ENCODE measurements around the gene CBX4.

The CBX4 gene

DNA sequence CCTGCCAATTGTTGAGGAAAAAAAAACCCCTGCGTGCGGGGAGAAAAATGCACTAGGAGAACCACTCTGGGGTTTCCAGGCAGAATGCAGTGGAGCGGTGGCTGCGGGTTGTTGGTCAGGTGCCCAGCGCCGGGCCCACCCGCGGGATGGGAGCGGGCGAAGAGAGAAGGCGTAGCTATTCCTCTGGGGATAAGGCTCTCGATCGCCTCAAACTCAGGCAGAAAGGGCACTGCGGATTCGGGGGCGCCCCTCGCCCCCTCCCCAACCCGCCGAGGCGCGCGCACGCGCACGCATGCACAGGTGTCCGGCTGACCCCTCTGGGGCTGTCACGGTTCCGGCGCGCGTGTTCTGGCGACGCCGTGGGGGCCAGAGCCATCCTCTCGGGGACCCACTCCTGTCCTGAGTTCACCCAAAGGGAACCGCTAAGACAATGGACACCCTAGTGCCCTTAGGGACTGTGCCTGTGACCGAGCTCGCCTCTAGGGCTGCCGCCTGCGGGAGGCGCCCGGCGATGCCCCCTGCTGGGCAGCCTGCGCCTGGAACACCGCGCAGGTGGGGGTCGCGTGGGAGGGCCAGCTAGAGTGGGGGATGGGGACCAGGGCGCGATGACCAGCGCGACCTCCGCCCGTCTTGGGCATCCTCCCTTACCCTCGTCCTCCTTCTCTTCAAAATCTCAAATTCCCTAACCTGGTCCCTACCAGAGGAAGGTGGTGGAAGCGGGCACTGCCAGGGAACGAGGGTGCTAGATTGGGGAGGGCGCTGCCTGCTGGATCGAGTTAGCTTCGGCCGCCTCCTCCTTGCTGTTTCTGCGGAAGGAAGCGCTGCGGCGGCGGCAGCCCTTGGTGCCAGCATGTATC, 28.0 kb downstream of the CBX4 start (continued):
- TF ChIP-seq ZNF214 (tag by site-specific recombination; IDR thresholded peaks at IDR 0.05; ENCODE audit: borderline replicate concordance): no peak
- TF ChIP-seq ZNF24 (tag by site-specific recombination; IDR thresholded peaks at IDR 0.05): peak; percentile 62; the same call in 1 of the 2 replicates
- no peak for TF ChIP-seq ZNF707 (tag by site-specific recombination; IDR thresholded peaks at IDR 0.05)
- no peak for TF ChIP-seq ZNF677 (tag by site-specific recombination; IDR thresholded peaks at IDR 0.05)
- no peak for TF ChIP-seq ZNF623 (tag by site-specific recombination; IDR thresholded peaks at IDR 0.05)
- peak; percentile 74; the same call in 1 of the 2 replicates for TF ChIP-seq KLF8 (tag by site-specific recombination; IDR thresholded peaks at IDR 0.05)
- TF ChIP-seq ZFP37 (tag by site-specific recombination; IDR thresholded peaks at IDR 0.05): no peak; the same call in 1 of the 2 replicates
- peak; percentile 32; the same call in 1 of the 2 replicates for TF ChIP-seq PRDM1 (tag by site-specific recombination; IDR thresholded peaks at IDR 0.05)
- peak; percentile 96 for TF ChIP-seq ZFHX2 (tag by site-specific recombination; conservative IDR thresholded peaks at IDR 0.05)
- no peak for TF ChIP-seq ZNF585B (tag by site-specific recombination; IDR thresholded peaks at IDR 0.05)
- TF ChIP-seq KLF7 (tag by site-specific recombination; IDR thresholded peaks at IDR 0.05; ENCODE audit: borderline replicate concordance): peak; percentile 77; the same call in 1 of the 2 replicates
- TF ChIP-seq SCRT2 (tag by site-specific recombination; IDR thresholded peaks at IDR 0.05): peak; percentile 60
- TF ChIP-seq WT1 (tag by site-specific recombination; IDR thresholded peaks at IDR 0.05): peak; percentile 91
- TF ChIP-seq ZNF423 (tag by site-specific recombination; IDR thresholded peaks at IDR 0.05): peak; percentile 97
- TF ChIP-seq ZFP69B (tag by site-specific recombination; IDR thresholded peaks at IDR 0.05): peak; percentile 90
- TF ChIP-seq EGR2 (tag by site-specific recombination; IDR thresholded peaks at IDR 0.05; ENCODE audit: low read depth): peak; percentile 95
- TF ChIP-seq ZNF629 (tag by site-specific recombination; IDR thresholded peaks at IDR 0.05): peak; percentile 47
- TF ChIP-seq ZNF174 (tag by site-specific recombination; IDR thresholded peaks at IDR 0.05): no peak
- TF ChIP-seq ZNF140 (tag by site-specific recombination; IDR thresholded peaks at IDR 0.05): no peak
- TF ChIP-seq, protein P1, sequence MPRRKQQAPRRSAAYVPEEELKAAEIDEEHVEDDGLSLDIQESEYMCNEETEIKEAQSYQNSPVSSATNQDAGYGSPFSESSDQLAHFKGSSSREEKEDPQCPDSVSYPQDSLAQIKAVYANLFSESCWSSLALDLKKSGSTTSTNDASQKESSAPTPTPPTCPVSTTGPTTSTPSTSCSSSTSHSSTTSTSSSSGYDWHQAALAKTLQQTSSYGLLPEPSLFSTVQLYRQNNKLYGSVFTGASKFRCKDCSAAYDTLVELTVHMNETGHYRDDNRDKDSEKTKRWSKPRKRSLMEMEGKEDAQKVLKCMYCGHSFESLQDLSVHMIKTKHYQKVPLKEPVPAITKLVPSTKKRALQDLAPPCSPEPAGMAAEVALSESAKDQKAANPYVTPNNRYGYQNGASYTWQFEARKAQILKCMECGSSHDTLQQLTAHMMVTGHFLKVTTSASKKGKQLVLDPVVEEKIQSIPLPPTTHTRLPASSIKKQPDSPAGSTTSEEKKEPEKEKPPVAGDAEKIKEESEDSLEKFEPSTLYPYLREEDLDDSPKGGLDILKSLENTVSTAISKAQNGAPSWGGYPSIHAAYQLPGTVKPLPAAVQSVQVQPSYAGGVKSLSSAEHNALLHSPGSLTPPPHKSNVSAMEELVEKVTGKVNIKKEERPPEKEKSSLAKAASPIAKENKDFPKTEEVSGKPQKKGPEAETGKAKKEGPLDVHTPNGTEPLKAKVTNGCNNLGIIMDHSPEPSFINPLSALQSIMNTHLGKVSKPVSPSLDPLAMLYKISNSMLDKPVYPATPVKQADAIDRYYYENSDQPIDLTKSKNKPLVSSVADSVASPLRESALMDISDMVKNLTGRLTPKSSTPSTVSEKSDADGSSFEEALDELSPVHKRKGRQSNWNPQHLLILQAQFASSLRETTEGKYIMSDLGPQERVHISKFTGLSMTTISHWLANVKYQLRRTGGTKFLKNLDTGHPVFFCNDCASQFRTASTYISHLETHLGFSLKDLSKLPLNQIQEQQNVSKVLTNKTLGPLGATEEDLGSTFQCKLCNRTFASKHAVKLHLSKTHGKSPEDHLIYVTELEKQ (tag by site-specific recombination; IDR thresholded peaks at IDR 0.05; ENCODE audit: borderline replicate concordance): peak; percentile 32; the same call in 1 of the 2 replicates
- peak; percentile 94 for TF ChIP-seq ZEB2 (tag by site-specific recombination; IDR thresholded peaks at IDR 0.05)
- TF ChIP-seq, protein P2, sequence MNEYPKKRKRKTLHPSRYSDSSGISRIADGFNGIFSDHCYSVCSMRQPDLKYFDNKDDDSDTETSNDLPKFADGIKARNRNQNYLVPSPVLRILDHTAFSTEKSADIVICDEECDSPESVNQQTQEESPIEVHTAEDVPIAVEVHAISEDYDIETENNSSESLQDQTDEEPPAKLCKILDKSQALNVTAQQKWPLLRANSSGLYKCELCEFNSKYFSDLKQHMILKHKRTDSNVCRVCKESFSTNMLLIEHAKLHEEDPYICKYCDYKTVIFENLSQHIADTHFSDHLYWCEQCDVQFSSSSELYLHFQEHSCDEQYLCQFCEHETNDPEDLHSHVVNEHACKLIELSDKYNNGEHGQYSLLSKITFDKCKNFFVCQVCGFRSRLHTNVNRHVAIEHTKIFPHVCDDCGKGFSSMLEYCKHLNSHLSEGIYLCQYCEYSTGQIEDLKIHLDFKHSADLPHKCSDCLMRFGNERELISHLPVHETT (tag by site-specific recombination; IDR thresholded peaks at IDR 0.05): peak; percentile 55
- TF ChIP-seq ZNF792 (tag by site-specific recombination; IDR thresholded peaks at IDR 0.05): no peak
- TF ChIP-seq ZBTB7A (tag by site-specific recombination; IDR thresholded peaks at IDR 0.05; ENCODE audit: low read depth): peak; percentile 50; the same call in 1 of the 2 replicates
- peak; percentile 99 for TF ChIP-seq GLIS2 (tag by site-specific recombination; IDR thresholded peaks at IDR 0.05)
- TF ChIP-seq, protein P3, sequence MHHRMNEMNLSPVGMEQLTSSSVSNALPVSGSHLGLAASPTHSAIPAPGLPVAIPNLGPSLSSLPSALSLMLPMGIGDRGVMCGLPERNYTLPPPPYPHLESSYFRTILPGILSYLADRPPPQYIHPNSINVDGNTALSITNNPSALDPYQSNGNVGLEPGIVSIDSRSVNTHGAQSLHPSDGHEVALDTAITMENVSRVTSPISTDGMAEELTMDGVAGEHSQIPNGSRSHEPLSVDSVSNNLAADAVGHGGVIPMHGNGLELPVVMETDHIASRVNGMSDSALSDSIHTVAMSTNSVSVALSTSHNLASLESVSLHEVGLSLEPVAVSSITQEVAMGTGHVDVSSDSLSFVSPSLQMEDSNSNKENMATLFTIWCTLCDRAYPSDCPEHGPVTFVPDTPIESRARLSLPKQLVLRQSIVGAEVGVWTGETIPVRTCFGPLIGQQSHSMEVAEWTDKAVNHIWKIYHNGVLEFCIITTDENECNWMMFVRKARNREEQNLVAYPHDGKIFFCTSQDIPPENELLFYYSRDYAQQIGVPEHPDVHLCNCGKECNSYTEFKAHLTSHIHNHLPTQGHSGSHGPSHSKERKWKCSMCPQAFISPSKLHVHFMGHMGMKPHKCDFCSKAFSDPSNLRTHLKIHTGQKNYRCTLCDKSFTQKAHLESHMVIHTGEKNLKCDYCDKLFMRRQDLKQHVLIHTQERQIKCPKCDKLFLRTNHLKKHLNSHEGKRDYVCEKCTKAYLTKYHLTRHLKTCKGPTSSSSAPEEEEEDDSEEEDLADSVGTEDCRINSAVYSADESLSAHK (tag by site-specific recombination; IDR thresholded peaks at IDR 0.05): peak; percentile 62; the same call in 1 of the 2 replicates
- TF ChIP-seq, protein P4, sequence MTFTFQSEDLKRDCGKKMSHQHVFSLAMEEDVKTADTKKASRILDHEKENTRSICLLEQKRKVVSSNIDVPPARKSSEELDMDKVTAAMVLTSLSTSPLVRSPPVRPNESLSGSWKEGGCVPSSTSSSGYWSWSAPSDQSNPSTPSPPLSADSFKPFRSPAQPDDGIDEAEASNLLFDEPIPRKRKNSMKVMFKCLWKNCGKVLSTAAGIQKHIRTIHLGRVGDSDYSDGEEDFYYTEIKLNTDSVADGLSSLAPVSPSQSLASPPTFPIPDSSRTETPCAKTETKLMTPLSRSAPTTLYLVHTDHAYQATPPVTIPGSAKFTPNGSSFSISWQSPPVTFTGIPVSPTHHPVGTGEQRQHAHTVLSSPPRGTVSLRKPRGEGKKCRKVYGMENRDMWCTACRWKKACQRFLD (tag by site-specific recombination; IDR thresholded peaks at IDR 0.05): no peak
- peak; percentile 60 for TF ChIP-seq SP3 (tag by site-specific recombination; IDR thresholded peaks at IDR 0.05)
- TF ChIP-seq REPIN1 (tag by site-specific recombination; IDR thresholded peaks at IDR 0.05; ENCODE audit: low read depth): 0 out of 2 replicates have a peak, but pooled peaks have one; percentile 51
- TF ChIP-seq, protein P5, sequence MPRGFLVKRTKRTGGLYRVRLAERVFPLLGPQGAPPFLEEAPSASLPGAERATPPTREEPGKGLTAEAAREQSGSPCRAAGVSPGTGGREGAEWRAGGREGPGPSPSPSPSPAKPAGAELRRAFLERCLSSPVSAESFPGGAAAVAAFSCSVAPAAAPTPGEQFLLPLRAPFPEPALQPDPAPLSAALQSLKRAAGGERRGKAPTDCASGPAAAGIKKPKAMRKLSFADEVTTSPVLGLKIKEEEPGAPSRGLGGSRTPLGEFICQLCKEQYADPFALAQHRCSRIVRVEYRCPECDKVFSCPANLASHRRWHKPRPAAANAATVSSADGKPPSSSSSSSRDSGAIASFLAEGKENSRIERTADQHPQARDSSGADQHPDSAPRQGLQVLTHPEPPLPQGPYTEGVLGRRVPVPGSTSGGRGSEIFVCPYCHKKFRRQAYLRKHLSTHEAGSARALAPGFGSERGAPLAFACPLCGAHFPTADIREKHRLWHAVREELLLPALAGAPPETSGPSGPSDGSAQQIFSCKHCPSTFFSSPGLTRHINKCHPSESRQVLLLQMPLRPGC (tag by site-specific recombination; IDR thresholded peaks at IDR 0.05): 0 out of 2 replicates have a peak, but pooled peaks have one; percentile 32
